K562 (cell line): ENCODE results near the gene PCSK6. TPM values are rescaled to one million over a fixed set of nuclear protein-coding genes. Genes with fewer than 3 reads are reported as not detected.

Experiments
- BCOR ChIP-seq: fragments of 450-650 bp; IDR thresholded peaks from 2 replicates; pipeline ENCODE4 v1.6.1; 2016
- BRD9 ChIP-seq: fragments of 450-650 bp; IDR thresholded peaks from 2 replicates; pipeline ENCODE4 v1.6.1; 2018; ENCODE audit warnings: low read depth; ENCODE audit not compliant: partially characterized antibody
- CC2D1A ChIP-seq: fragments of 450-650 bp; IDR thresholded peaks from 2 replicates; pipeline ENCODE4 v1.6.1; 2017; ENCODE audit warnings: mild to moderate bottlenecking
- CTBP1 ChIP-seq: fragments of 450-650 bp; IDR thresholded peaks from 2 replicates; pipeline ENCODE4 v1.6.1; 2016; ENCODE audit warnings: borderline replicate concordance
- E2F3 ChIP-seq: fragments of 250-450 bp; sonication (Bioruptor Pico); IDR thresholded peaks from 2 replicates; pipeline ENCODE4 v1.4.0; 2020; ENCODE audit warnings: mild to moderate bottlenecking
- ESRRA ChIP-seq: fragments of 450-650 bp; IDR thresholded peaks from 2 replicates; pipeline ENCODE4 v1.6.1; 2014; ENCODE audit warnings: low read depth, mild to moderate bottlenecking, moderate library complexity, borderline replicate concordance
- KDM1A ChIP-seq, 2 experiments: fragments of 450-650 bp; IDR thresholded peaks; 2 replicates each; pipeline ENCODE4 v1.6.1; 2016; ENCODE audit warnings: mild to moderate bottlenecking in 2 of 2
- MED1 ChIP-seq: sonication (generic); formaldehyde crosslinking; IDR thresholded peaks from 2 replicates; pipeline ENCODE4 v1.8.1; 2023; ENCODE audit warnings: missing genetic modification reagents, borderline replicate concordance
- NFE2L1 ChIP-seq: fragments of 450-650 bp; IDR thresholded peaks from 2 replicates; pipeline ENCODE4 v1.6.1; 2016; ENCODE audit warnings: missing genetic modification characterization, low read depth, mild to moderate bottlenecking, missing compliant biosample characterization, moderate library complexity, borderline replicate concordance
- PHTF2 ChIP-seq: fragments of 250-450 bp; sonication (Bioruptor Pico); IDR thresholded peaks from 2 replicates; pipeline ENCODE4 v1.5.0; 2021; ENCODE audit warnings: mild to moderate bottlenecking
- RCOR1 ChIP-seq, 2 experiments: IDR thresholded peaks; 2 replicates each; pipeline ENCODE4 v1.6.1; 2012; ENCODE audit warnings: low read depth in 2 of 2, low read length in 2 of 2, borderline replicate concordance in 1 of 2, improper control_type of control experiment in 1 of 2
- RFX5 ChIP-seq: IDR thresholded peaks from 2 replicates; pipeline ENCODE4 v1.6.1; 2011; ENCODE audit warnings: low read depth, mild to moderate bottlenecking, improper control_type of control experiment, low read length
- STAG1 ChIP-seq: sonication (generic); formaldehyde crosslinking; IDR thresholded peaks from 2 replicates; pipeline ENCODE4 v1.5.0; 2020; ENCODE audit warnings: missing genetic modification reagents, borderline replicate concordance
- ZBTB12 ChIP-seq: fragments of 250-450 bp; sonication (Bioruptor Pico); IDR thresholded peaks from 2 replicates; pipeline ENCODE4 v1.4.0; 2020
- ZNF134 ChIP-seq: fragments of 250-450 bp; sonication (Bioruptor Pico); conservative IDR thresholded peaks from 2 replicates; pipeline ENCODE4 v1.4.0; 2020
- ZNF436 ChIP-seq: fragments of 250-450, 450-650 bp; sonication (Bioruptor Pico); formaldehyde crosslinking; IDR thresholded peaks from 2 replicates; pipeline ENCODE4 v1.7.0; 2020; ENCODE audit warnings: mild to moderate bottlenecking
- ZNF445 ChIP-seq: fragments of 250-450 bp; sonication (Bioruptor Pico); IDR thresholded peaks from 2 replicates; pipeline ENCODE4 v1.4.0; 2020; ENCODE audit warnings: low read depth, mild to moderate bottlenecking, moderate library complexity
- polyA plus RNA-seq, 8 experiments: library from polyadenylated mRNA; depleted of rRNA in 4 of 8; stranded (reverse) in 5 of 8; unstranded in 3 of 8; fragments of >200 nt; fragmentation: Nextera tagmentation in 2 of 8; fragmentation: Illumina TruSeq in 1 of 8; extraction: Ambion mirVana in 2 of 8; extraction: Trizol in 1 of 8; gene quantifications; 2 replicates each; pipeline versions ENCODE4 v1.2.1 to v1.2.3, GENCODE V29; 2011 to 2014; ENCODE audit warnings: inconsistent platforms in 1 of 8, missing spikeins in 1 of 8
- total RNA-seq, 7 experiments: library from RNA; depleted of rRNA in 6 of 7; stranded (reverse); fragments of >200 nt in 6 of 7; fragmentation: Illumina TruSeq in 2 of 7; extraction: Trizol in 2 of 7; gene quantifications; 2 replicates each; pipeline versions ENCODE4 v1.2.1 to v1.2.3, GENCODE V29; 2011 to 2021; ENCODE audit warnings: low replicate concordance in 1 of 7
- TF ChIP-seq, protein P1 (sequence below), 2 experiments: fragments of 450-650 bp; formaldehyde crosslinking in 1 of 2; IDR thresholded peaks; 2 replicates each; pipeline versions ENCODE4 v1.4.0 to v1.6.1; 2014 to 2020; ENCODE audit warnings: mild to moderate bottlenecking in 2 of 2, borderline replicate concordance in 1 of 2, low read depth in 1 of 2
- TF ChIP-seq, protein P2 (sequence below), 2 experiments: IDR thresholded peaks; 2 replicates each; pipeline ENCODE4 v1.6.1; 2012; ENCODE audit warnings: improper control_type of control experiment in 2 of 2, low read depth in 2 of 2, low read length in 2 of 2, borderline replicate concordance in 1 of 2

PCSK6 gene
- total and polyA plus RNA-seq, 9 of the 15 experiments (the other 6 are each of a cell fraction or from before 2014, with no cell fraction given), result 2.2 to 32.6 (median 14.5) TPM

DNA sequence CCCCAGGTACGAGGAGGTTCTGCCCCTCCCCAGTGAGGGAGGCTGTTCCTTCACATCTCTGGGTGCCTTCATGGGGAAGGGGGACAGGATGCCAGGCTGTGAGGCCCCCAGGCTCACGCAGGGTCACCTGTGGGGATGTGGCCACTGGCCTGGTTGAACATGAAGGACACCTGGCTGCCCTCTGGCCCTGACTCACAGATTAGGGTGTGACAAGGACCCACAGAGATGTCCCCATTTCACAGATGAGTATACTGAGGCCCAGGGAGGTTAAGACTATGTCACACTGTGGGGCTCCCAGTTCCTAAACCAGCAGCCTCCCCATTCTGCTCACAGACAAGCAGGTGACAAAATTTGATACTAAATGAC, 42.4 kb downstream of the PCSK6 start (continued):
- TF ChIP-seq, protein P1, sequence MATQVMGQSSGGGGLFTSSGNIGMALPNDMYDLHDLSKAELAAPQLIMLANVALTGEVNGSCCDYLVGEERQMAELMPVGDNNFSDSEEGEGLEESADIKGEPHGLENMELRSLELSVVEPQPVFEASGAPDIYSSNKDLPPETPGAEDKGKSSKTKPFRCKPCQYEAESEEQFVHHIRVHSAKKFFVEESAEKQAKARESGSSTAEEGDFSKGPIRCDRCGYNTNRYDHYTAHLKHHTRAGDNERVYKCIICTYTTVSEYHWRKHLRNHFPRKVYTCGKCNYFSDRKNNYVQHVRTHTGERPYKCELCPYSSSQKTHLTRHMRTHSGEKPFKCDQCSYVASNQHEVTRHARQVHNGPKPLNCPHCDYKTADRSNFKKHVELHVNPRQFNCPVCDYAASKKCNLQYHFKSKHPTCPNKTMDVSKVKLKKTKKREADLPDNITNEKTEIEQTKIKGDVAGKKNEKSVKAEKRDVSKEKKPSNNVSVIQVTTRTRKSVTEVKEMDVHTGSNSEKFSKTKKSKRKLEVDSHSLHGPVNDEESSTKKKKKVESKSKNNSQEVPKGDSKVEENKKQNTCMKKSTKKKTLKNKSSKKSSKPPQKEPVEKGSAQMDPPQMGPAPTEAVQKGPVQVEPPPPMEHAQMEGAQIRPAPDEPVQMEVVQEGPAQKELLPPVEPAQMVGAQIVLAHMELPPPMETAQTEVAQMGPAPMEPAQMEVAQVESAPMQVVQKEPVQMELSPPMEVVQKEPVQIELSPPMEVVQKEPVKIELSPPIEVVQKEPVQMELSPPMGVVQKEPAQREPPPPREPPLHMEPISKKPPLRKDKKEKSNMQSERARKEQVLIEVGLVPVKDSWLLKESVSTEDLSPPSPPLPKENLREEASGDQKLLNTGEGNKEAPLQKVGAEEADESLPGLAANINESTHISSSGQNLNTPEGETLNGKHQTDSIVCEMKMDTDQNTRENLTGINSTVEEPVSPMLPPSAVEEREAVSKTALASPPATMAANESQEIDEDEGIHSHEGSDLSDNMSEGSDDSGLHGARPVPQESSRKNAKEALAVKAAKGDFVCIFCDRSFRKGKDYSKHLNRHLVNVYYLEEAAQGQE (IDR thresholded peaks at IDR 0.05; ENCODE audit: borderline replicate concordance), result no peak
- TF ChIP-seq, protein P1 (CRISPR knock-in tag; IDR thresholded peaks at IDR 0.05; ENCODE audit: low read depth), result no peak
- TF ChIP-seq BRD9, result no peak
- TF ChIP-seq ESRRA, result peak; percentile 81
- TF ChIP-seq ZNF436 (CRISPR knock-in tag), result no peak
- TF ChIP-seq, protein P2, sequence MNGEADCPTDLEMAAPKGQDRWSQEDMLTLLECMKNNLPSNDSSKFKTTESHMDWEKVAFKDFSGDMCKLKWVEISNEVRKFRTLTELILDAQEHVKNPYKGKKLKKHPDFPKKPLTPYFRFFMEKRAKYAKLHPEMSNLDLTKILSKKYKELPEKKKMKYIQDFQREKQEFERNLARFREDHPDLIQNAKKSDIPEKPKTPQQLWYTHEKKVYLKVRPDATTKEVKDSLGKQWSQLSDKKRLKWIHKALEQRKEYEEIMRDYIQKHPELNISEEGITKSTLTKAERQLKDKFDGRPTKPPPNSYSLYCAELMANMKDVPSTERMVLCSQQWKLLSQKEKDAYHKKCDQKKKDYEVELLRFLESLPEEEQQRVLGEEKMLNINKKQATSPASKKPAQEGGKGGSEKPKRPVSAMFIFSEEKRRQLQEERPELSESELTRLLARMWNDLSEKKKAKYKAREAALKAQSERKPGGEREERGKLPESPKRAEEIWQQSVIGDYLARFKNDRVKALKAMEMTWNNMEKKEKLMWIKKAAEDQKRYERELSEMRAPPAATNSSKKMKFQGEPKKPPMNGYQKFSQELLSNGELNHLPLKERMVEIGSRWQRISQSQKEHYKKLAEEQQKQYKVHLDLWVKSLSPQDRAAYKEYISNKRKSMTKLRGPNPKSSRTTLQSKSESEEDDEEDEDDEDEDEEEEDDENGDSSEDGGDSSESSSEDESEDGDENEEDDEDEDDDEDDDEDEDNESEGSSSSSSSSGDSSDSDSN (IDR thresholded peaks at IDR 0.05; ENCODE audit: borderline replicate concordance in 1 of 2, low read depth in 2 of 2, low read length in 2 of 2), result no peak
- peak; percentile 97 for TF ChIP-seq BCOR
- no peak for TF ChIP-seq STAG1 (CRISPR knock-in tag)
- TF ChIP-seq E2F3 (CRISPR knock-in tag), result no peak
- no peak for TF ChIP-seq ZNF134
- peak; percentile 46 to 83; a peak in 2 of 4 replicates for TF ChIP-seq RCOR1 (IDR thresholded peaks at IDR 0.05; ENCODE audit: borderline replicate concordance in 1 of 2, low read depth in 2 of 2, low read length in 2 of 2)
- TF ChIP-seq PHTF2, result no peak
- TF ChIP-seq MED1 (CRISPR knock-in tag), result no peak
- TF ChIP-seq RFX5, result no peak
- TF ChIP-seq ZBTB12 (CRISPR knock-in tag), result no peak
- TF ChIP-seq ZNF445 (CRISPR knock-in tag), result no peak
- TF ChIP-seq KDM1A (IDR thresholded peaks at IDR 0.05), result peak; percentile 77 to 88
- TF ChIP-seq NFE2L1 (tag), result no peak
- no peak for TF ChIP-seq CTBP1
- TF ChIP-seq CC2D1A, result 0 out of 2 replicates have a peak, but pooled peaks have one; percentile 29
